Measurements from ENCODE around the gene CSRNP3.

The CSRNP3 gene

GRCh38 chr2:165621086-165621560, 151.6 kb downstream of the CSRNP3 start:
- no peak for TF ChIP-seq TAF1 (IDR thresholded peaks at IDR 0.05; ENCODE audit: borderline replicate concordance, insufficient read depth, low read length)
- TF ChIP-seq POLR2AphosphoS5 (IDR thresholded peaks at IDR 0.05; ENCODE audit: low read depth, low read length), result no peak
- no peak for TF ChIP-seq SIN3A (IDR thresholded peaks at IDR 0.05; ENCODE audit: borderline replicate concordance, insufficient read depth, low read length)
- TF ChIP-seq REST (IDR thresholded peaks at IDR 0.05; ENCODE audit: insufficient read depth in 1 of 2, low read depth in 2 of 2, low read length in 2 of 2), result no peak
- no peak for TF ChIP-seq FOXP2 (optimal IDR thresholded peaks at IDR 0.05; ENCODE audit: borderline replicate concordance, extremely low read depth, extremely low read length, insufficient read depth)

GRCh38 chr2:165623161-165623560, 153.7 kb downstream of the CSRNP3 start:
- TF ChIP-seq FOXP2 (optimal IDR thresholded peaks at IDR 0.05; ENCODE audit: borderline replicate concordance, extremely low read depth, extremely low read length, insufficient read depth), result no peak
- TF ChIP-seq REST (IDR thresholded peaks at IDR 0.05; ENCODE audit: insufficient read depth in 1 of 2, low read depth in 2 of 2, low read length in 2 of 2), result no peak
- TF ChIP-seq POLR2AphosphoS5 (IDR thresholded peaks at IDR 0.05; ENCODE audit: low read depth, low read length), result no peak
- no peak for TF ChIP-seq TAF1 (IDR thresholded peaks at IDR 0.05; ENCODE audit: borderline replicate concordance, insufficient read depth, low read length)
- no peak for TF ChIP-seq SIN3A (IDR thresholded peaks at IDR 0.05; ENCODE audit: borderline replicate concordance, insufficient read depth, low read length)

GRCh38 chr2:165623783-165624469, 154.4 kb downstream of the CSRNP3 start:
- no peak for TF ChIP-seq POLR2AphosphoS5 (IDR thresholded peaks at IDR 0.05; ENCODE audit: low read depth, low read length)
- TF ChIP-seq TAF1 (IDR thresholded peaks at IDR 0.05; ENCODE audit: borderline replicate concordance, insufficient read depth, low read length), result no peak
- no peak for TF ChIP-seq FOXP2 (optimal IDR thresholded peaks at IDR 0.05; ENCODE audit: borderline replicate concordance, extremely low read depth, extremely low read length, insufficient read depth)
- no peak for TF ChIP-seq REST (IDR thresholded peaks at IDR 0.05; ENCODE audit: insufficient read depth in 1 of 2, low read depth in 2 of 2, low read length in 2 of 2)
- TF ChIP-seq SIN3A (IDR thresholded peaks at IDR 0.05; ENCODE audit: borderline replicate concordance, insufficient read depth, low read length), result no peak

GRCh38 chr2:165624470-165624800, 154.9 kb downstream of the CSRNP3 start:
- no peak for TF ChIP-seq REST (IDR thresholded peaks at IDR 0.05; ENCODE audit: insufficient read depth in 1 of 2, low read depth in 2 of 2, low read length in 2 of 2)
- TF ChIP-seq POLR2AphosphoS5 (IDR thresholded peaks at IDR 0.05; ENCODE audit: low read depth, low read length), result no peak
- no peak for TF ChIP-seq TAF1 (IDR thresholded peaks at IDR 0.05; ENCODE audit: borderline replicate concordance, insufficient read depth, low read length)
- no peak for TF ChIP-seq FOXP2 (optimal IDR thresholded peaks at IDR 0.05; ENCODE audit: borderline replicate concordance, extremely low read depth, extremely low read length, insufficient read depth)
- no peak for TF ChIP-seq SIN3A (IDR thresholded peaks at IDR 0.05; ENCODE audit: borderline replicate concordance, insufficient read depth, low read length)
